Measurements from ENCODE around the gene CYTH2. TPM values are rescaled to one million over a fixed set of nuclear protein-coding genes. Genes with fewer than 3 reads are reported as not detected.
A peak's percentile ranks its signal among the peaks of the same experiment; 100 is the strongest.

The CYTH2 gene, protein sequence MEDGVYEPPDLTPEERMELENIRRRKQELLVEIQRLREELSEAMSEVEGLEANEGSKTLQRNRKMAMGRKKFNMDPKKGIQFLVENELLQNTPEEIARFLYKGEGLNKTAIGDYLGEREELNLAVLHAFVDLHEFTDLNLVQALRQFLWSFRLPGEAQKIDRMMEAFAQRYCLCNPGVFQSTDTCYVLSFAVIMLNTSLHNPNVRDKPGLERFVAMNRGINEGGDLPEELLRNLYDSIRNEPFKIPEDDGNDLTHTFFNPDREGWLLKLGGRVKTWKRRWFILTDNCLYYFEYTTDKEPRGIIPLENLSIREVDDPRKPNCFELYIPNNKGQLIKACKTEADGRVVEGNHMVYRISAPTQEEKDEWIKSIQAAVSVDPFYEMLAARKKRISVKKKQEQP
- 10 to 100 TPM; 66.3 to 86.9 (median 69.3) TPM for total RNA-seq
- long read RNA-seq, donor 1, full-length matches to known transcripts = 50 of 79 reads
- long read RNA-seq, donor 1, partial matches to known transcripts = 22 of 79 reads
- long read RNA-seq, donor 1, other reads (novel, unspliced or antisense) = 7 of 79 reads
- long read RNA-seq, donor 2, full-length matches to known transcripts = 43 of 57 reads
- long read RNA-seq, donor 2, partial matches to known transcripts = 9 of 57 reads
- long read RNA-seq, donor 2, other reads (novel, unspliced or antisense) = 5 of 57 reads

DNA sequence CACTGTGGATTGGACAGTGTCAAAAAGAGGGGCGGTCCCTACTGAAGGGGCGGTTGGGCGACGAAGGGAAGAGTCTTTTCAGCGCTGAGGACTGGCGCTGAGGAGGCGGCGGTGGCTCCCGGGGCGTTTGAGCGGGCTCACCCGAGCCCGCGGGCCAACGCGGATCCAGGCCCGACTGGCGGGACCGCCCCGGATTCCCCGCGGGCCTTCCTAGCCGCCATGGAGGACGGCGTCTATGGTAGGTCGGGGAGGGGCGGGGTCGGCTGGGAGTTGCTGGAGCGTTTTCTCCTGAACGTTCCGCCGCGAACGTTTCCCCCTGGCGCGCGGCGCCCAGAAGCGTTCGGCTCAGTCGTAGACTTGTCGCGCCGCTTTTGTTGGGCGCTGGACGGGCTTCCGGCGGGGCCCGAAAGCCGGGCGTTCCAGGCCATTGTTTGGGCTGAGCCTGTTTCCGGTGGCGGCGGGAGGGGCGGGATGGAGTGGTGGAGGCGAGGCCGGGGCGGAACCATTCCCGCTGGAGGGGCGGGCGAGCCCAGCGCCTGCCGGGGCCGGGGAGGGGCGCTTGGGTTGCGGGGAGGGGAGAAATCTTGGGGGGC is at the start of gene CYTH2:
Gene CYTH2, plus strand, starts transcription at position 81 of the 593 bp plus-strand sequence. Its CDS starts 139 bp downstream, at position 220.
- peaks cover 6% of the 10 kb centered on the region for H3K36me3 ChIP-seq (ENCODE audit: low read depth)
- TF ChIP-seq CTCF (IDR thresholded peaks at IDR 0.05) = no peak
- H3K4me1 ChIP-seq (ENCODE audit: low read depth) = peaks cover 14% of the 10 kb centered on the region
- intact Hi-C loops (cut with DNase I, micrococcal nuclease) = no loop called here
- H3K4me3 ChIP-seq = peak within 1 kb of the TSS; percentile 91
- DNase-seq (peak; percentile 88 to 92 (median 91)), ATAC-seq (peak; percentile 75)
- no peaks in the 10 kb centered on the region for H3K9me3 ChIP-seq

GRCh38 chr19:48421548-48421947 is 47.6 kb upstream of the CYTH2 start:
- H3K9me3 ChIP-seq = no peaks in the 10 kb centered on the region
- H3K4me3 ChIP-seq = no peak overlapping the region
- ATAC-seq (no peak), DNase-seq (no peak)
- no peaks in the 10 kb centered on the region for H3K36me3 ChIP-seq (ENCODE audit: low read depth)
- H3K4me1 ChIP-seq (ENCODE audit: low read depth) = no peaks in the 10 kb centered on the region
- no peak for TF ChIP-seq CTCF (IDR thresholded peaks at IDR 0.05)
- intact Hi-C loops (cut with DNase I, micrococcal nuclease) = no loop called here

- Histone ChIP-seq H3K36me3 (ENCODE audit: low read depth) (no peaks in the 10 kb centered on the region), H3K4me3 (no peak overlapping the region), H3K4me1 (ENCODE audit: low read depth) (no peaks in the 10 kb centered on the region), H3K9me3 (no peaks in the 10 kb centered on the region)
- DNase-seq = no peak
- ATAC-seq = peak; percentile 42
- intact Hi-C loops (cut with DNase I, micrococcal nuclease) = no loop called here
- no peak for TF ChIP-seq CTCF (IDR thresholded peaks at IDR 0.05)
These were observed 44.4 kb upstream of the CYTH2 start for GRCh38 chr19:48424694-48425219.

DNA sequence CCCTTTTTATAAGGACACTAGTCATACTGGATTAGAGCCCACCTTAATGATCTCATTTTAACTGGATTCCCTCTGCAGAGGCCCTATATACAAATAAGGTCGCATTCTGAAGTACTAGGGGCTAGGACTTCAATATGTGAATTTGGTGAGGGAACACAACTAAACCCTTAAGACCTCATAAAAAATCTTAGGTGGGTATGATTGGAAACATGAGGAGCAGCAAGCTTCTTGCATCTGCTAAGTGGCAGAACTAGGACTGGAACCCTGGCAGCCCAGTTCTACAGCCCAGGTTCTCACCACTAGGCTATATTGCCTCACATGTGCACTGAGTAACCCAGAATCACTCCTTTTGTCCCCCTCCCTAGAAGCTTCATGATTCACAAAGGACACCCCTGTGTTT is 40.5 kb upstream of the CYTH2 start:
- Histone ChIP-seq H3K36me3 (ENCODE audit: low read depth) (no peaks in the 10 kb centered on the region), H3K4me3 (no peak overlapping the region), H3K9me3 (no peaks in the 10 kb centered on the region), H3K4me1 (ENCODE audit: low read depth) (no peaks in the 10 kb centered on the region)
- ATAC-seq (no peak), DNase-seq (no peak)
- intact Hi-C loops (cut with DNase I, micrococcal nuclease) = no loop called here
- no peak for TF ChIP-seq CTCF (IDR thresholded peaks at IDR 0.05)

- intact Hi-C loops (cut with DNase I, micrococcal nuclease) = no loop called here
- H3K4me1 ChIP-seq (ENCODE audit: low read depth) = no peaks in the 10 kb centered on the region
- ATAC-seq = no peak
- H3K36me3 ChIP-seq (ENCODE audit: low read depth) = no peaks in the 10 kb centered on the region
- H3K9me3 ChIP-seq = no peaks in the 10 kb centered on the region
- H3K4me3 ChIP-seq = no peak overlapping the region
- TF ChIP-seq CTCF (IDR thresholded peaks at IDR 0.05) = no peak
- no peak for DNase-seq
These were observed 35.8 kb upstream of the CYTH2 start for GRCh38 chr19:48433337-48433736.
